H1 (cell line): Measurements from ENCODE around the gene ATP13A3.

Experiments used
- GABPA ChIP-seq: IDR thresholded peaks from 2 replicates; pipeline ENCODE4 v1.6.1; 2011; ENCODE audit warnings: mild to moderate bottlenecking, low read length, moderate library complexity, borderline replicate concordance; ENCODE audit not compliant: insufficient read depth
- HDAC2 ChIP-seq, 2 experiments: fragments of 300-600 bp in 1 of 2; sonication (generic) in 1 of 2; IDR thresholded peaks; 2 replicates each; pipeline ENCODE4 v1.6.1; 2011 to 2012; ENCODE audit warnings: low read depth in 2 of 2, low read length in 2 of 2, mild to moderate bottlenecking in 2 of 2, moderate library complexity in 2 of 2, borderline replicate concordance in 1 of 2, inconsistent platforms in 1 of 2
- POLR2AphosphoS5 ChIP-seq: IDR thresholded peaks from 2 replicates; pipeline ENCODE4 v1.6.1; 2011; ENCODE audit warnings: low read depth, low read length
- RFX5 ChIP-seq: IDR thresholded peaks from 2 replicates; pipeline ENCODE4 v1.6.1; 2011; ENCODE audit warnings: low read depth, low read length, improper control_type of control experiment, borderline replicate concordance
- SAP30 ChIP-seq: fragments of 300-600 bp; sonication (generic); IDR thresholded peaks from 2 replicates; pipeline ENCODE4 v1.7.1; 2012; ENCODE audit warnings: low read length, moderate library complexity, mild to moderate bottlenecking, inconsistent platforms; ENCODE audit not compliant: insufficient read depth, insufficient replicate concordance
- YY1 ChIP-seq: IDR thresholded peaks from 2 replicates; pipeline ENCODE4 v1.6.1; 2011; ENCODE audit warnings: low read depth, mild to moderate bottlenecking, low read length
- TF ChIP-seq, protein P1 (sequence below), 3 experiments: IDR thresholded peaks; 1 replicate in 2 of 3; 2 replicates in 1 of 3; pipeline versions ENCODE4 v1.5.1 to v1.6.1; 2011; ENCODE audit warnings: low read length in 3 of 3, mild to moderate bottlenecking in 3 of 3, inconsistent platforms in 2 of 3, low read depth in 1 of 3, moderate library complexity in 1 of 3; ENCODE audit not compliant: insufficient read depth in 1 of 3; ENCODE audit errors: control extremely low read depth in 1 of 3

DNA sequence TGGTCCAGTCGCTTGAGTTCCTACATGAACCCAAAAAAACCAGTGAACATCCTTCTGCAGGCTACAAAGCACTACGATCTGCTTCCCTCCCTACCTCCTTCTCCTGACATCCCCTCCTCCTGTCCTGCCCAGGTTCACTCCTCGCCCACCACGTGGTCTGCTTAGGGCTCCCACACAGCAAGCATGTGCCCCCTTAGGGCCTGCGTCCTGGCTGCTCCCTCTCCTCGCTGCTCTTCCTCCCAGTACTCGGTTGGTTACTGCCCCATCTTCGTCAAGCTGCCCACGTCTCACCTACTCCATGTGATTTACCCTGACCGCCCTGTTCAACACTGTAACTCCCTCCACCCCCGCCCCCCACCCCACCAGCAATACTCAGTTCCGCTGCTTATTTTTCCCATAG lies 20.8 kb upstream of the ATP13A3 start:
- TF ChIP-seq SAP30 (no peak), RFX5 (no peak), YY1 (no peak), GABPA (no peak), HDAC2 (IDR thresholded peaks at IDR 0.05; ENCODE audit: borderline replicate concordance in 1 of 2, low read depth in 2 of 2, low read length in 2 of 2) (no peak), POLR2AphosphoS5 (no peak)
- TF ChIP-seq, protein P1, sequence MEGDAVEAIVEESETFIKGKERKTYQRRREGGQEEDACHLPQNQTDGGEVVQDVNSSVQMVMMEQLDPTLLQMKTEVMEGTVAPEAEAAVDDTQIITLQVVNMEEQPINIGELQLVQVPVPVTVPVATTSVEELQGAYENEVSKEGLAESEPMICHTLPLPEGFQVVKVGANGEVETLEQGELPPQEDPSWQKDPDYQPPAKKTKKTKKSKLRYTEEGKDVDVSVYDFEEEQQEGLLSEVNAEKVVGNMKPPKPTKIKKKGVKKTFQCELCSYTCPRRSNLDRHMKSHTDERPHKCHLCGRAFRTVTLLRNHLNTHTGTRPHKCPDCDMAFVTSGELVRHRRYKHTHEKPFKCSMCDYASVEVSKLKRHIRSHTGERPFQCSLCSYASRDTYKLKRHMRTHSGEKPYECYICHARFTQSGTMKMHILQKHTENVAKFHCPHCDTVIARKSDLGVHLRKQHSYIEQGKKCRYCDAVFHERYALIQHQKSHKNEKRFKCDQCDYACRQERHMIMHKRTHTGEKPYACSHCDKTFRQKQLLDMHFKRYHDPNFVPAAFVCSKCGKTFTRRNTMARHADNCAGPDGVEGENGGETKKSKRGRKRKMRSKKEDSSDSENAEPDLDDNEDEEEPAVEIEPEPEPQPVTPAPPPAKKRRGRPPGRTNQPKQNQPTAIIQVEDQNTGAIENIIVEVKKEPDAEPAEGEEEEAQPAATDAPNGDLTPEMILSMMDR (IDR thresholded peaks at IDR 0.05; ENCODE audit: control extremely low read depth in 1 of 3, insufficient read depth in 1 of 3, low read depth in 1 of 3, low read length in 3 of 3) = no peak
